ENCODE measurements around the gene ASL. TPM values are rescaled to one million over a fixed set of nuclear protein-coding genes. Genes with fewer than 3 reads are reported as not detected.

The ASL gene
- total RNA-seq, 1 donor from 2014 or later, result 27.7 TPM

DNA sequence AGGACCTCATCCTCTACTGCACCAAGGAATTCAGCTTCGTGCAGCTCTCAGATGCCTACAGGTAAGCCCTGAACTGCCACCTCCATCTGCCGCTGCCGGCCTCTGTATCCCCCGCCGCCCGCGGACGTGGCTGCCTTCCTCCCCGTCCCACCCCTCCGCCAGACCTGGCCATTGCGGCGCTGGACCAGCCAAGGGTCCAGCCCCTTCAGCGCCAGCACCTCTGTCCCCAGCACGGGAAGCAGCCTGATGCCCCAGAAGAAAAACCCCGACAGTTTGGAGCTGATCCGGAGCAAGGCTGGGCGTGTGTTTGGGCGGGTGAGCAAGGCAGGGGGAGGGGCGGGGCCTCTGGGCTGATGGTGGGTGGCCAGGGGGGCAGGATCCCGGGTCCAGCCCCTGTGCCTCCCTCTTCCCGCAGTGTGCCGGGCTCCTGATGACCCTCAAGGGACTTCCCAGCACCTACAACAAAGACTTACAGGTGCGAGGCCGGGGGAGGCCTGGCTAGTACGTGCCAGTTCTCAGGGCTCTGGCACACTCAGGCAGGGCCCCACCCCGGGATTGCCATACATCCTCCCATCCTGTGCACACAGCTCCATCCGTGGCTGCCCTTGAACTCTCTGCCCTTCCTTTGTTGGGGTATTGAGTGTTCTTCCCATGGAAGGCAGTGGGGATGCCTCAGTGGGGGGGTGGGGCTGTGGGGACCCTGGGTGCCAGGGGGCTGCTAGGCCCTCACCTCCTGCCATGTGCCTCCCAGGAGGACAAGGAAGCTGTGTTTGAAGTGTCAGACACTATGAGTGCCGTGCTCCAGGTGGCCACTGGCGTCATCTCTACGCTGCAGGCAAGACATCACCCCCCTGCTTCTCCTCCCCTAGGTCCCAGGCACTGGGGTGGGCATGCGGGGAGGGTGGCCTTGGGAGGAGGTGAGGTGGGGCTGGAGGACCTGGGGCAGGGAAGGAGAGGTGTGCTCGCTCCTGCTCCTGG is 13.5 kb downstream of the ASL start:
- Mint-ChIP-seq H3K4me1 (ENCODE audit: low read depth, unreplicated experiment) (no peaks in the 10 kb centered on the region), H3K27me3 (ENCODE audit: low read depth, unreplicated experiment) (no peaks in the 10 kb centered on the region), H3K27ac (ENCODE audit: unreplicated experiment) (no peak overlapping the region), H3K4me3 (ENCODE audit: unreplicated experiment) (no peak overlapping the region), H3K36me3 (ENCODE audit: low read depth, unreplicated experiment) (peaks cover 7% of the 10 kb centered on the region), H3K9me3 (ENCODE audit: unreplicated experiment) (no peaks in the 10 kb centered on the region)
- Histone ChIP-seq H3K9me3 (ENCODE audit: insufficient read depth, low read depth, low read length) (no peaks in the 10 kb centered on the region), H3K79me2 (ENCODE audit: insufficient read depth, low read length) (no peaks in the 10 kb centered on the region), H4K20me1 (ENCODE audit: insufficient read depth, low read length) (no peaks in the 10 kb centered on the region), H3K27ac (ENCODE audit: low read depth, low read length) (no peak overlapping the region), H2AFZ (ENCODE audit: low read depth, low read length) (no peak overlapping the region), H3K9ac (ENCODE audit: low read length) (no peak overlapping the region), H3K27me3 (ENCODE audit: insufficient read depth, low read length) (no peaks in the 10 kb centered on the region), H3K4me3 (ENCODE audit: insufficient read depth, low read depth, low read length) (no peak overlapping the region), H3K4me1 (ENCODE audit: insufficient read depth, low read length) (no peaks in the 10 kb centered on the region), H3K36me3 (ENCODE audit: insufficient read depth, low read length) (no peaks in the 10 kb centered on the region), H3K4me2 (ENCODE audit: low read length) (no peak overlapping the region)
- TF ChIP-seq EZH2 (IDR thresholded peaks at IDR 0.05; ENCODE audit: insufficient read depth, low read length), result no peak
- TF ChIP-seq, protein P1, sequence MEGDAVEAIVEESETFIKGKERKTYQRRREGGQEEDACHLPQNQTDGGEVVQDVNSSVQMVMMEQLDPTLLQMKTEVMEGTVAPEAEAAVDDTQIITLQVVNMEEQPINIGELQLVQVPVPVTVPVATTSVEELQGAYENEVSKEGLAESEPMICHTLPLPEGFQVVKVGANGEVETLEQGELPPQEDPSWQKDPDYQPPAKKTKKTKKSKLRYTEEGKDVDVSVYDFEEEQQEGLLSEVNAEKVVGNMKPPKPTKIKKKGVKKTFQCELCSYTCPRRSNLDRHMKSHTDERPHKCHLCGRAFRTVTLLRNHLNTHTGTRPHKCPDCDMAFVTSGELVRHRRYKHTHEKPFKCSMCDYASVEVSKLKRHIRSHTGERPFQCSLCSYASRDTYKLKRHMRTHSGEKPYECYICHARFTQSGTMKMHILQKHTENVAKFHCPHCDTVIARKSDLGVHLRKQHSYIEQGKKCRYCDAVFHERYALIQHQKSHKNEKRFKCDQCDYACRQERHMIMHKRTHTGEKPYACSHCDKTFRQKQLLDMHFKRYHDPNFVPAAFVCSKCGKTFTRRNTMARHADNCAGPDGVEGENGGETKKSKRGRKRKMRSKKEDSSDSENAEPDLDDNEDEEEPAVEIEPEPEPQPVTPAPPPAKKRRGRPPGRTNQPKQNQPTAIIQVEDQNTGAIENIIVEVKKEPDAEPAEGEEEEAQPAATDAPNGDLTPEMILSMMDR (IDR thresholded peaks at IDR 0.05; ENCODE audit: insufficient read depth, low read depth, low read length), result no peak
- no peak for DNase-seq (ENCODE audit: low read depth)
- no peak for FAIRE-seq

DNA sequence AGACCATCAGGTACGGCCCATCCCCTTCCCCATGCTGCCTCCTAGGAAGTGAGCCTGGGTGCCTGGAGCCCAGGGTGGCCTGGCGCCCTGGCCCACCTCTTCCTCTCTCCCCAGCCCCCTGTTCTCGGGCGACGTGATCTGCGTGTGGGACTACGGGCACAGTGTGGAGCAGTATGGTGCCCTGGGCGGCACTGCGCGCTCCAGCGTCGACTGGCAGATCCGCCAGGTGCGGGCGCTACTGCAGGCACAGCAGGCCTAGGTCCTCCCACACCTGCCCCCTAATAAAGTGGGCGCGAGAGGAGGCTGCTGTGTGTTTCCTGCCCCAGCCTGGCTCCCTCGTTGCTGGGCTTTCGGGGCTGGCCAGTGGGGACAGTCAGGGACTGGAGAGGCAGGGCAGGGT is 17.0 kb downstream of the ASL start:
- no peaks in the 10 kb centered on the region for H3K27me3 Mint-ChIP-seq (ENCODE audit: low read depth, unreplicated experiment)
- Histone ChIP-seq H3K79me2 (ENCODE audit: insufficient read depth, low read length) (no peaks in the 10 kb centered on the region), H3K36me3 (ENCODE audit: insufficient read depth, low read length) (no peaks in the 10 kb centered on the region), H4K20me1 (ENCODE audit: insufficient read depth, low read length) (no peaks in the 10 kb centered on the region), H3K4me2 (ENCODE audit: low read length) (no peak overlapping the region), H3K9me3 (ENCODE audit: insufficient read depth, low read depth, low read length) (no peaks in the 10 kb centered on the region), H3K27ac (ENCODE audit: low read depth, low read length) (no peak overlapping the region), H2AFZ (ENCODE audit: low read depth, low read length) (no peak overlapping the region), H3K4me1 (ENCODE audit: insufficient read depth, low read length) (no peaks in the 10 kb centered on the region), H3K4me3 (ENCODE audit: insufficient read depth, low read depth, low read length) (no peak overlapping the region), H3K9ac (ENCODE audit: low read length) (no peak overlapping the region), H3K27me3 (ENCODE audit: insufficient read depth, low read length) (no peaks in the 10 kb centered on the region)
- no peak for TF ChIP-seq EZH2 (IDR thresholded peaks at IDR 0.05; ENCODE audit: insufficient read depth, low read length)
- TF ChIP-seq, protein P1 (IDR thresholded peaks at IDR 0.05; ENCODE audit: insufficient read depth, low read depth, low read length), result no peak
- H3K4me3 Mint-ChIP-seq (ENCODE audit: unreplicated experiment), result no peak overlapping the region
- H3K27ac Mint-ChIP-seq (ENCODE audit: unreplicated experiment), result no peak overlapping the region
- FAIRE-seq, result no peak
- H3K9me3 Mint-ChIP-seq (ENCODE audit: unreplicated experiment), result no peaks in the 10 kb centered on the region
- peaks cover 2% of the 10 kb centered on the region for H3K36me3 Mint-ChIP-seq (ENCODE audit: low read depth, unreplicated experiment)
- no peak for DNase-seq (ENCODE audit: low read depth)
- no peaks in the 10 kb centered on the region for H3K4me1 Mint-ChIP-seq (ENCODE audit: low read depth, unreplicated experiment)

DNA sequence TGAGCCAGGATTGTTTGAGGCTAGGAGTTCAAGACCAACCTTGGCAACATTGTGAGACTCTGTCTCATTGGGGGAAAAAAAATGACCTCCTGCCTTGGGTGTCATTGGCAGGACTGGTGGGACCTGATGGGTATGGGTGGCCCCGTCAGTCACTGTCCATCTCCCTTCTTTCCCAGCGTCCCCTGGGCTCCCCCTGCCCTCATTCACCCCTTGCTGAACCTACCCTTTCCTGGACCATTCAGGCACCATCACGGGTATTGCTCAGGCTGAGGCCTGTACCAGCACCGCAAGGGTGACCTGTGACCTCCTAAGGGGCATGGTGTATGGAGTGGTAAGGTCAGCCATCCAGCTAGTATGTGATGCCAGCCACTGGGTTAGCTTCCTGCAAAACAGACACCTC is 19.4 kb downstream of the ASL start:
- Mint-ChIP-seq H3K9me3 (ENCODE audit: unreplicated experiment) (no peaks in the 10 kb centered on the region), H3K27ac (ENCODE audit: unreplicated experiment) (no peak overlapping the region), H3K36me3 (ENCODE audit: low read depth, unreplicated experiment) (peaks cover 2% of the 10 kb centered on the region), H3K27me3 (ENCODE audit: low read depth, unreplicated experiment) (no peaks in the 10 kb centered on the region), H3K4me1 (ENCODE audit: low read depth, unreplicated experiment) (peaks cover 5% of the 10 kb centered on the region), H3K4me3 (ENCODE audit: unreplicated experiment) (no peak overlapping the region)
- Histone ChIP-seq H3K36me3 (ENCODE audit: insufficient read depth, low read length) (no peaks in the 10 kb centered on the region), H4K20me1 (ENCODE audit: insufficient read depth, low read length) (no peaks in the 10 kb centered on the region), H3K4me3 (ENCODE audit: insufficient read depth, low read depth, low read length) (no peak overlapping the region), H3K79me2 (ENCODE audit: insufficient read depth, low read length) (no peaks in the 10 kb centered on the region), H3K27me3 (ENCODE audit: insufficient read depth, low read length) (no peaks in the 10 kb centered on the region), H3K4me1 (ENCODE audit: insufficient read depth, low read length) (peaks cover 6% of the 10 kb centered on the region), H3K27ac (ENCODE audit: low read depth, low read length) (no peak overlapping the region), H3K9me3 (ENCODE audit: insufficient read depth, low read depth, low read length) (no peaks in the 10 kb centered on the region), H3K9ac (ENCODE audit: low read length) (no peak overlapping the region), H3K4me2 (ENCODE audit: low read length) (no peak overlapping the region), H2AFZ (ENCODE audit: low read depth, low read length) (no peak overlapping the region)
- TF ChIP-seq, protein P1 (IDR thresholded peaks at IDR 0.05; ENCODE audit: insufficient read depth, low read depth, low read length), result no peak
- TF ChIP-seq EZH2 (IDR thresholded peaks at IDR 0.05; ENCODE audit: insufficient read depth, low read length), result no peak
- DNase-seq (ENCODE audit: low read depth) (no peak), FAIRE-seq (no peak)

Data from astrocyte (in vitro differentiated cells and primary cell).